ENCODE results near the gene BNIP5. TPM values are rescaled to one million over a fixed set of nuclear protein-coding genes. Genes with fewer than 3 reads are reported as not detected.
"Not testable (repeated sequence)": the region's sequence is repeated elsewhere in the genome, so short reads cannot be mapped to it uniquely, and the experiment has no call there.

BNIP5 gene
- total RNA-seq, 4 donors from 2014 or later: not detected

GRCh38 chr6:36368921-36369865, 32.5 kb upstream of the BNIP5 start:
- Histone ChIP-seq H3K27ac (replicated peaks in 1 of 4) (no peak overlapping the region), H3K9me3 (no peaks in the 10 kb centered on the region), H3K4me1 (no peaks in the 10 kb centered on the region), H3K36me3 (no peaks in the 10 kb centered on the region), H3K4me3 (no peak overlapping the region), H3K27me3 (peaks cover 0 to 8% (median 0%) of the 10 kb centered on the region in 4 donors)
- intact Hi-C loops (cut with DNase I): loop anchor here (10.0 kb wide), 1 partner anchor 344 kb away; the partner anchor contains the start of genes MAPK14 and SLC26A8
- DNase-seq (ENCODE audit: extremely low spot score): no peak
- no peak for TF ChIP-seq POLR2A (IDR thresholded peaks at IDR 0.05; ENCODE audit: low read depth)
- no peak for TF ChIP-seq EP300 (IDR thresholded peaks at IDR 0.05)
- TF ChIP-seq POLR2AphosphoS5 (IDR thresholded peaks at IDR 0.05): no peak
- TF ChIP-seq CTCF (IDR thresholded peaks at IDR 0.05): no peak
- WGBS: 82% methylated on average over 7 of the region's 14 CpGs

DNA sequence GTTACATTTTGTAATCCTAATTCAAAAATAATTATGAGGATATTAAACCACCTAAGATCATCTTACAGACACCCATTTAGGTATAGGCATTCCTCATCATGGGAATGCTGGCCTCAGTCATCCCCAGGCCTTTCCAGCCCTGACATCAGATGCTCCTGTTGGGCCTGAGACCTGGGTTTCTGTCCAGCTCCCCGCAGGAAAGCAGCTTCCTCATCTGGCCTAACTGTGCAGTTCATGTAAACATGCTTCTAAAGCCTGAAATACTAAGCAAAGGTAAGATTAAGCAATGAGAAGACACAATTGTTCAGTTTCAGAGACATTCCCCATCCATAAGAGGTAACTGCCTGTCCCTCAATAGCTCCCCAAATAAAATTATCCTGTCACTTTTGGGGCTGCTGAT, 31.7 kb upstream of the BNIP5 start:
- Histone ChIP-seq H3K4me3 (no peak overlapping the region), H3K4me1 (no peaks in the 10 kb centered on the region), H3K9me3 (no peaks in the 10 kb centered on the region), H3K27me3 (peaks cover 0 to 8% (median 0%) of the 10 kb centered on the region in 4 donors), H3K36me3 (no peaks in the 10 kb centered on the region), H3K27ac (replicated peaks in 1 of 4) (no peak overlapping the region)
- DNase-seq (ENCODE audit: extremely low spot score): no peak
- intact Hi-C loops (cut with DNase I): loop anchor here (10.0 kb wide), 1 partner anchor 344 kb away; the partner anchor contains the start of genes MAPK14 and SLC26A8
- WGBS: 50% methylated on average over 1 of the region's 1 CpG
- TF ChIP-seq POLR2AphosphoS5 (IDR thresholded peaks at IDR 0.05): no peak
- no peak for TF ChIP-seq EP300 (IDR thresholded peaks at IDR 0.05)
- TF ChIP-seq CTCF (IDR thresholded peaks at IDR 0.05): no peak
- TF ChIP-seq POLR2A (IDR thresholded peaks at IDR 0.05; ENCODE audit: low read depth): no peak

DNA sequence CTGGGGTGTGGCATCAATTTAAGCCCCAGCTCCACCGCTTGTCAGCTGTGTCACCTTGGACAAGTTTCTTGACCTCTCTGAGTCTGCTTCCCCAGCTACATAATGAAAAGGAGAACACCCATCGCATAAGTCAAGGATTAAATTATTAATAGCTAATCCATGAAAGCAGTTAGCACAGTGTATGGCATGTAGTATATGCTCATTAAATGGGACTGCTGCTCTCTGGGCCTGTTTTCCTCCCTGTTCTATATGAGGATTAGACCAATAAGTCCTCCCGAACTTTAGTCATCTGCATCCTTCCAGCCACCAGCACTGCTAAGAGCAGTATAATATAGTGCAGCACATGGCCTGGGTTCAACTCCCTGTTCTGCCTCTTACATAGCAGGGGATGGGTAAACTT, 31.1 kb upstream of the BNIP5 start:
- H3K9me3 ChIP-seq: no peaks in the 10 kb centered on the region
- TF ChIP-seq POLR2A (IDR thresholded peaks at IDR 0.05; ENCODE audit: low read depth) (no peak), EP300 (IDR thresholded peaks at IDR 0.05) (no peak), POLR2AphosphoS5 (IDR thresholded peaks at IDR 0.05) (no peak), CTCF (IDR thresholded peaks at IDR 0.05) (no peak)
- H3K4me3 ChIP-seq: no peak overlapping the region
- intact Hi-C loops (cut with DNase I): loop anchor here (10.0 kb wide), 1 partner anchor 343 kb away; the partner anchor contains the start of genes MAPK14 and SLC26A8
- no peak overlapping the region for H3K27ac ChIP-seq (replicated peaks in 1 of 4)
- 90% methylated on average over 3 of the region's 3 CpGs for WGBS
- peaks cover 0 to 8% (median 0%) of the 10 kb centered on the region in 4 donors for H3K27me3 ChIP-seq
- no peak for DNase-seq (ENCODE audit: extremely low spot score)
- no peaks in the 10 kb centered on the region for H3K36me3 ChIP-seq
- no peaks in the 10 kb centered on the region for H3K4me1 ChIP-seq

DNA sequence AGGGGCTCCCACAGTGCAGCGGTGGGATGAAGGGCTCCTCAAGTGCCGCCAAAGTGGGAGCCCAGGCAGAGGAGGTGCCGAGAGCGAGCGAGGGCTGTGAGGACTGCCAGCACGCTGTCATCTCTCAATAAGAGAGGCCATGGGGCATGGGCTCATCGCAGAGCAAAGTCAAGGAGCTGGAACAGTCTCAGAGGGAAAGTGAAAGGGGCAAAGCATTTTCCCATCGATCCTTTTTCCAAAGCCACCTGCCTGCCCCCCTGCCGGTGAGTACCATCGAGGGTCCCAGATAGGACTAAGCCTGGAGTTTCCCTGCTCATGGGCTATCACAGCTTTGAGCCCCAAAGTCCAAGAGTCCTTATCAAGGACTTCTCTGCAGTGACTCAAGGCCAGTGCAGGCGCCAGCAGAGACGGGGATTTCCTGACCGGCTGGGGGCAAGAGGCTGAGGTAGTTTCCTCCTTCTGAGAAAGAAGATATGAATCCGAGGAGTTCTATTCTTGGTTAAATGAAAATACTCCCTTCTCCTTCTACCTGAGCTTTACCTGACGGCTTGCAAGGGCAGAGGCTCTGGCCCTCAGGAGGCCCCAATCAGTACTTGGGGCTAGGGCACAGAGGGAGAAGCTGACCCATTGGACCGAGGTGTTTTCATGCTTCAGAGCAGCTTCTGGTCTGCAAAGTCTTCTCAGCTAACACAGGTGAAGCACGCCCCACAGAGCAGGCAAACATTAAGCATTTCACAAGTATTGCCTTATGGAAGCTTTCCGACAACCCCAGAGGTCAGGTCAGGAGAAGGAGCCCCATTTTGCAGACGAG, 28.2 kb upstream of the BNIP5 start:
- H3K9me3 ChIP-seq: no peaks in the 10 kb centered on the region
- H3K4me3 ChIP-seq: no peak overlapping the region
- H3K4me1 ChIP-seq: peaks cover 6 to 9% (median 9%) of the 10 kb centered on the region in 4 donors
- intact Hi-C loops (cut with DNase I): loop anchor here (10.0 kb wide), 1 partner anchor 340 kb away; the partner anchor contains the start of genes MAPK14 and SLC26A8
- no peaks in the 10 kb centered on the region for H3K27me3 ChIP-seq
- no peak overlapping the region for H3K27ac ChIP-seq (replicated peaks in 1 of 4)
- 86% methylated on average over 13 of the region's 19 CpGs for WGBS
- TF ChIP-seq POLR2AphosphoS5 (IDR thresholded peaks at IDR 0.05) (no peak), POLR2A (IDR thresholded peaks at IDR 0.05; ENCODE audit: low read depth) (no peak), EP300 (IDR thresholded peaks at IDR 0.05) (no peak), CTCF (IDR thresholded peaks at IDR 0.05) (no peak)
- DNase-seq (ENCODE audit: extremely low spot score): no peak
- no peaks in the 10 kb centered on the region for H3K36me3 ChIP-seq

- not testable (repeated sequence) for H3K4me3 ChIP-seq; H3K27ac ChIP-seq (replicated peaks in 1 of 4); H3K36me3 ChIP-seq; DNase-seq (ENCODE audit: extremely low spot score); H3K27me3 ChIP-seq; H3K9me3 ChIP-seq
- intact Hi-C loops (cut with DNase I): loop anchor here (10.0 kb wide), 1 partner anchor 339 kb away; the partner anchor contains the start of genes MAPK14 and SLC26A8
- H3K4me1 ChIP-seq: peaks cover 6 to 14% (median 11%) of the 10 kb centered on the region in 4 donors
- 94% methylated on average over 28 of the region's 34 CpGs for WGBS
Observed at GRCh38 chr6:36364061-36364635, 27.5 kb upstream of the BNIP5 start.

- H3K9me3 ChIP-seq; DNase-seq (ENCODE audit: extremely low spot score); H3K27me3 ChIP-seq; H3K36me3 ChIP-seq; H3K27ac ChIP-seq (replicated peaks in 1 of 4); H3K4me3 ChIP-seq: not testable (repeated sequence)
- intact Hi-C loops (cut with DNase I): loop anchor here (10.0 kb wide), 1 partner anchor 339 kb away; the partner anchor contains the start of genes MAPK14 and SLC26A8
- WGBS: 88% methylated on average over 13 of the region's 13 CpGs
- H3K4me1 ChIP-seq: peaks cover 8 to 22% (median 18%) of the 10 kb centered on the region in 4 donors
Observed at GRCh38 chr6:36363371-36363752, 26.7 kb upstream of the BNIP5 start.

Data from esophagus muscularis mucosa (tissue), 4 donors.